ENCODE data around the gene CALML5. TPM values are rescaled to one million over a fixed set of nuclear protein-coding genes. Genes with fewer than 3 reads are reported as not detected.

Gene CALML5
- total and polyA plus RNA-seq, 9 of the 15 experiments (the other 6 are each of a cell fraction or from before 2014, with no cell fraction given): not detected

- Histone ChIP-seq H2AFZ (ENCODE audit: low read depth, low read length) (no peak overlapping the region), H3K4me2 (ENCODE audit: insufficient read depth, low read length) (no peak overlapping the region), H3K9me3 (replicated peaks; ENCODE audit: control insufficient read depth, insufficient read depth, low read depth, low read length) (no peaks in the 10 kb centered on the region), H3K36me3 (ENCODE audit: control insufficient read depth, insufficient read depth, low read length) (no peaks in the 10 kb centered on the region), H4K20me1 (replicated peaks; ENCODE audit: control insufficient read depth, insufficient read depth, low read length) (no peaks in the 10 kb centered on the region; the same call in 1 of the 2 replicates), H3K4me3 (no peak overlapping the region), H3K4me1 (replicated peaks in 1 of 2; ENCODE audit: control insufficient read depth in 2 of 2, insufficient read depth in 2 of 2, low read length in 2 of 2) (peaks cover 16 to 41% of the 10 kb centered on the region in 2 experiments), H3K9ac (ENCODE audit: insufficient read depth in 1 of 2, low read depth in 2 of 2, low read length in 2 of 2) (no peak overlapping the region; a peak in 1 of 4 replicates), H3K79me2 (ENCODE audit: control insufficient read depth, insufficient read depth, low read length) (no peaks in the 10 kb centered on the region), H3K9me1 (ENCODE audit: control insufficient read depth, insufficient read depth, low read length) (no peaks in the 10 kb centered on the region), H3K27ac (ENCODE audit: extremely low read depth, low read depth, low read length) (no peak overlapping the region), H3K27me3 (ENCODE audit: control insufficient read depth in 2 of 2, insufficient read depth in 2 of 2, low read length in 2 of 2) (peaks cover 0 to 9% of the 10 kb centered on the region in 2 experiments; a peak in 3 of 5 replicates)
- no peak for TF ChIP-seq CREB3 (tag; conservative IDR thresholded peaks at IDR 0.05; ENCODE audit: low read depth)
- no peak for DNase-seq (ENCODE audit: extremely low read depth in 1 of 4, low spot score in 3 of 4)
- ATAC-seq: no peak
- CTCF ChIA-PET (ENCODE audit: low intra/inter-chr PET ratio): no interaction called here
- intact Hi-C loops (cut with micrococcal nuclease) (no loop called here), in situ Hi-C loops (cut with MboI) (no loop called here)
- FAIRE-seq: no peak
- BruUV-seq (replicated peaks): no TSS peak
- 74% methylated on average over 14 of the region's 14 CpGs for WGBS (ENCODE audit: insufficient coverage, low coverage, missing lambda C conversion rate)
- POLR2A ChIA-PET: no interaction called here
Observed at GRCh38 chr10:5507649-5508131, 8.3 kb upstream of the CALML5 start.

- H4K20me1 ChIP-seq (replicated peaks; ENCODE audit: control insufficient read depth, insufficient read depth, low read length): no peaks in the 10 kb centered on the region; the same call in 1 of the 2 replicates
- BruUV-seq (replicated peaks): no TSS peak
- no peak overlapping the region for H3K4me3 ChIP-seq
- ATAC-seq (no peak; the same call in 1 of the 3 replicates), DNase-seq (ENCODE audit: extremely low read depth in 1 of 4, low spot score in 3 of 4) (no peak), FAIRE-seq (no peak)
- in situ Hi-C loops (cut with MboI): no loop called here
- CTCF ChIA-PET (ENCODE audit: low intra/inter-chr PET ratio): no interaction called here
- intact Hi-C loops (cut with micrococcal nuclease): no loop called here
- no peak overlapping the region for H3K27ac ChIP-seq (ENCODE audit: extremely low read depth, low read depth, low read length)
- no peaks in the 10 kb centered on the region for H3K9me3 ChIP-seq (replicated peaks; ENCODE audit: control insufficient read depth, insufficient read depth, low read depth, low read length)
- H3K36me3 ChIP-seq (ENCODE audit: control insufficient read depth, insufficient read depth, low read length): no peaks in the 10 kb centered on the region
- POLR2A ChIA-PET: interaction anchor here (1.0 kb wide), 1 partner anchor 15 kb away, joined by 3 read pairs; no protein-coding TSS in a partner anchor
- no peaks in the 10 kb centered on the region for H3K79me2 ChIP-seq (ENCODE audit: control insufficient read depth, insufficient read depth, low read length)
- no peak overlapping the region for H2AFZ ChIP-seq (ENCODE audit: low read depth, low read length)
- no peak overlapping the region for H3K4me2 ChIP-seq (ENCODE audit: insufficient read depth, low read length)
- peak overlapping the region in 1 of 2 experiments; percentile 62; a peak in 2 of 4 replicates for H3K9ac ChIP-seq (ENCODE audit: insufficient read depth in 1 of 2, low read depth in 2 of 2, low read length in 2 of 2)
- H3K27me3 ChIP-seq (ENCODE audit: control insufficient read depth in 2 of 2, insufficient read depth in 2 of 2, low read length in 2 of 2): peaks cover 0 to 14% of the 10 kb centered on the region in 2 experiments; a peak in 3 of 5 replicates
- peaks cover 15 to 42% of the 10 kb centered on the region in 2 experiments for H3K4me1 ChIP-seq (replicated peaks in 1 of 2; ENCODE audit: control insufficient read depth in 2 of 2, insufficient read depth in 2 of 2, low read length in 2 of 2)
- no peaks in the 10 kb centered on the region for H3K9me1 ChIP-seq (ENCODE audit: control insufficient read depth, insufficient read depth, low read length)
- TF ChIP-seq TBP (optimal IDR thresholded peaks at IDR 0.05; ENCODE audit: low read depth, low read length): no peak
- no peak for TF ChIP-seq NFE2 (IDR thresholded peaks at IDR 0.05; ENCODE audit: low read depth)
- TF ChIP-seq IFI16 (CRISPR knock-in tag; IDR thresholded peaks at IDR 0.05): no peak
- no peak for TF ChIP-seq ZNF584 (CRISPR knock-in tag; IDR thresholded peaks at IDR 0.05; ENCODE audit: low read depth)
- TF ChIP-seq ASH1L (IDR thresholded peaks at IDR 0.05; ENCODE audit: borderline replicate concordance, low read depth, partially characterized antibody): no peak
- no peak for TF ChIP-seq ELK1 (CRISPR knock-in tag; IDR thresholded peaks at IDR 0.05)
- TF ChIP-seq PHTF2 (CRISPR knock-in tag; IDR thresholded peaks at IDR 0.05): no peak
- TF ChIP-seq TRIM25 (IDR thresholded peaks at IDR 0.05; ENCODE audit: borderline replicate concordance): no peak
- no peak for TF ChIP-seq SPI1 (IDR thresholded peaks at IDR 0.05; ENCODE audit: borderline replicate concordance, low read depth, low read length)
- WGBS (ENCODE audit: insufficient coverage, low coverage, missing lambda C conversion rate): 64% methylated on average over 12 of the region's 19 CpGs
Observed at GRCh38 chr10:5506751-5507648, 7.6 kb upstream of the CALML5 start.
